HepG2 (cell line): ENCODE measurements around the gene ALDH7A1. TPM values are rescaled to one million over a fixed set of nuclear protein-coding genes. Genes with fewer than 3 reads are reported as not detected.
A peak's percentile ranks its signal among the peaks of the same experiment; 100 is the strongest.

ENCODE experiments used
- AHDC1 ChIP-seq: sonication (generic); formaldehyde crosslinking; IDR thresholded peaks from 2 replicates; pipeline ENCODE4 v1.5.1; 2020; ENCODE audit warnings: mild to moderate bottlenecking, missing genetic modification reagents, borderline replicate concordance
- CBFB ChIP-seq: sonication (generic); formaldehyde crosslinking; IDR thresholded peaks from 2 replicates; pipeline ENCODE4 v1.4.0; 2020; ENCODE audit warnings: missing genetic modification reagents
- CCAR2 ChIP-seq: fragments of 200-400 bp; formaldehyde crosslinking; optimal IDR thresholded peaks from 2 replicates; pipeline ENCODE3; 2018; ENCODE audit warnings: low read depth, mild to moderate bottlenecking, low read length, moderate library complexity
- ESRRA ChIP-seq: sonication (generic); formaldehyde crosslinking; IDR thresholded peaks from 2 replicates; pipeline ENCODE4 v1.5.1; 2020; ENCODE audit warnings: mild to moderate bottlenecking, low read depth, missing genetic modification reagents
- FOXP1 ChIP-seq, 2 experiments: fragments of 450-650 bp in 1 of 2; IDR thresholded peaks; 2 replicates each; pipeline ENCODE4 v1.6.1; 2017 to 2018; ENCODE audit warnings: antibody characterized with exemption in 1 of 2
- FUBP1 ChIP-seq: sonication (generic); formaldehyde crosslinking; IDR thresholded peaks from 2 replicates; pipeline ENCODE4 v1.5.1; 2020; ENCODE audit warnings: missing genetic modification reagents, mild to moderate bottlenecking, borderline replicate concordance
- HNRNPL ChIP-seq: fragments of 200-400 bp; formaldehyde crosslinking; IDR thresholded peaks from 2 replicates; pipeline ENCODE4 v1.6.1; 2017; ENCODE audit warnings: mild to moderate bottlenecking, low read depth, low read length
- IRX3 ChIP-seq: sonication (generic); formaldehyde crosslinking; IDR thresholded peaks from 2 replicates; pipeline ENCODE4 v1.8.1; 2023; ENCODE audit warnings: mild to moderate bottlenecking, low read depth, missing genetic modification reagents, borderline replicate concordance
- JUN ChIP-seq: sonication (generic); formaldehyde crosslinking; IDR thresholded peaks from 2 replicates; pipeline ENCODE4 v1.4.0; 2020; ENCODE audit warnings: mild to moderate bottlenecking, missing genetic modification reagents
- KAT7 ChIP-seq: IDR thresholded peaks from 2 replicates; pipeline ENCODE4 v1.6.1; 2018; ENCODE audit warnings: borderline replicate concordance, missing compliant biosample characterization
- NBN ChIP-seq: fragments of 450-650 bp; conservative IDR thresholded peaks from 2 replicates; pipeline ENCODE4 v1.6.1; 2017
- NCOR1 ChIP-seq: fragments of 200-600 bp; sonication (generic); IDR thresholded peaks from 2 replicates; pipeline ENCODE4 v1.7.0; 2017; ENCODE audit warnings: antibody characterized with exemption, low read length, borderline replicate concordance
- PTBP1 ChIP-seq: fragments of 200-400 bp; formaldehyde crosslinking; IDR thresholded peaks from 2 replicates; pipeline ENCODE4 v1.6.1; 2018; ENCODE audit warnings: low read length, low read depth; ENCODE audit not compliant: poor library complexity, severe bottlenecking
- ZIK1 ChIP-seq: sonication (generic); formaldehyde crosslinking; IDR thresholded peaks from 2 replicates; pipeline ENCODE4 v1.5.0; 2020; ENCODE audit warnings: mild to moderate bottlenecking, low read depth, missing genetic modification reagents, borderline replicate concordance
- ZMYM2 ChIP-seq: sonication (generic); formaldehyde crosslinking; IDR thresholded peaks from 2 replicates; pipeline ENCODE4 v1.8.0; 2022; ENCODE audit warnings: mild to moderate bottlenecking, missing genetic modification reagents
- ZNF556 ChIP-seq: sonication (generic); formaldehyde crosslinking; IDR thresholded peaks from 2 replicates; pipeline ENCODE4 v1.4.0; 2020; ENCODE audit warnings: mild to moderate bottlenecking, missing genetic modification reagents, borderline replicate concordance
- ZNF576 ChIP-seq: sonication (generic); formaldehyde crosslinking; IDR thresholded peaks from 2 replicates; pipeline ENCODE4 v1.4.0; 2020; ENCODE audit warnings: mild to moderate bottlenecking, missing genetic modification reagents
- ZNF768 ChIP-seq: sonication (generic); formaldehyde crosslinking; IDR thresholded peaks from 2 replicates; pipeline ENCODE4 v1.4.0; 2020; ENCODE audit warnings: missing genetic modification reagents
- ZNF784 ChIP-seq: sonication (generic); formaldehyde crosslinking; IDR thresholded peaks from 2 replicates; pipeline ENCODE4 v1.5.1; 2020; ENCODE audit warnings: missing genetic modification reagents, mild to moderate bottlenecking, borderline replicate concordance
- polyA plus RNA-seq, 8 experiments: library from polyadenylated mRNA; depleted of rRNA in 3 of 8; stranded (reverse) in 7 of 8; unstranded in 1 of 8; fragments of >200 nt; fragmentation: Illumina TruSeq in 4 of 8; extraction: Trizol in 4 of 8; gene quantifications; 2 replicates each; pipeline versions ENCODE4 v1.2.1 to v1.2.3, GENCODE V29; 2011 to 2016; ENCODE audit warnings: low read depth in 4 of 8, missing spikeins in 1 of 8, mixed read lengths in 1 of 8; ENCODE audit not compliant: insufficient read depth in 1 of 8
- total RNA-seq, 5 experiments: library from RNA; depleted of rRNA; stranded (reverse); fragments of >200 nt; fragmentation: Illumina TruSeq; extraction: Trizol; gene quantifications; 2 replicates each; pipeline ENCODE4 v1.2.3, GENCODE V29; 2016; ENCODE audit warnings: low read depth in 1 of 5

Gene ALDH7A1
- total and polyA plus RNA-seq, 2 of the 13 experiments (the other 11 are each of a cell fraction or from before 2014, with no cell fraction given), result 69.0 to 100 TPM

GRCh38 chr5:126594748-126595485 is at the start of gene ALDH7A1 (continued):
- TF ChIP-seq CCAR2 (no peak), KAT7 (0 out of 2 replicates have a peak, but pooled peaks have one; percentile 70), NCOR1 (peak; percentile 57; the same call in 1 of the 2 replicates), CBFB (CRISPR knock-in tag) (no peak; the same call in 1 of the 2 replicates), JUN (CRISPR knock-in tag) (no peak), NBN (no peak), HNRNPL (0 out of 2 replicates have a peak, but pooled peaks have one; percentile 31), PTBP1 (no peak), ZIK1 (CRISPR knock-in tag) (no peak), ESRRA (no peak), ZNF556 (CRISPR knock-in tag) (peak; percentile 37; the same call in 1 of the 2 replicates), ZNF784 (peak; percentile 78; the same call in 1 of the 2 replicates), AHDC1 (CRISPR knock-in tag) (0 out of 2 replicates have a peak, but pooled peaks have one; percentile 15), ZNF576 (CRISPR knock-in tag) (no peak), FUBP1 (CRISPR knock-in tag) (no peak), ZMYM2 (CRISPR knock-in tag) (peak; percentile 81), ZNF768 (CRISPR knock-in tag) (peak; percentile 98), FOXP1 (IDR thresholded peaks at IDR 0.05) (no peak), FOXP1 (CRISPR knock-in tag; IDR thresholded peaks at IDR 0.05) (no peak), IRX3 (CRISPR knock-in tag) (peak; percentile 73; the same call in 1 of the 2 replicates)
